ENCODE measurements around the gene NTHL1. TPM values are rescaled to one million over a fixed set of nuclear protein-coding genes. Genes with fewer than 3 reads are reported as not detected.

The NTHL1 gene
- total and polyA plus RNA-seq, 9 donors: 1.9 to 38.1 (median 23.9) TPM

GRCh38 chr16:2061023-2061422 lies 13.4 kb upstream of the NTHL1 start:
- Histone ChIP-seq H3K36me3 (no peaks in the 10 kb centered on the region), H3K4me1 (ENCODE audit: insufficient read depth) (no peaks in the 10 kb centered on the region), H3K4me3 (no peak overlapping the region), H3K27me3 (no peaks in the 10 kb centered on the region), H3K9me3 (no peaks in the 10 kb centered on the region), H3K27ac (no peak overlapping the region)
- 92 to 95% (median 94%) methylated on average over 18 of the region's 18 CpGs for WGBS, 3 donors
- TF ChIP-seq EP300 (IDR thresholded peaks at IDR 0.05): no peak
- TF ChIP-seq POLR2A (IDR thresholded peaks at IDR 0.05): no peak
- TF ChIP-seq CTCF (IDR thresholded peaks at IDR 0.05): no peak
- DNase-seq: no peak
- intact Hi-C loops (cut with DNase I): no loop called here

DNA sequence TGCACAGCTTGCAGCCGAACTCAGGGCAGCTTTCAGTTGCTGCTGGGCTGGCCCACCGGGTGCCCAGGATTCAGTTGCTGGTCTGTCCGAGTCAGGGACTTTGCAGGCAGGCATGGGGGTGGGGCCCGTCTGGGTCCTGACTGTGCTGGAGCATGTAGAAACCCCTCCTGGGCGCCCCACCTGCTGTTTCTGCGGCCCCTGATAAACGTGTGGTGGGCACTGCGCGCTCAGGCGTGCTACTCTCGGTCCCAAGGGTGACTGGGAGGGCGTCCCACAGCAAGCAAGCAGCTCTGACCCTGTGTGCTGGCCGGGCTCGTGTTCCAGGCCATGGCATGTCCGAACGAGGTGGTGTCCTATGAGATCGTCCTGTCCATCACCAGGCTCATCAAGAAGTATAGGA lies 12.7 kb upstream of the NTHL1 start:
- H3K27ac ChIP-seq: no peak overlapping the region
- H3K36me3 ChIP-seq: no peaks in the 10 kb centered on the region
- no peaks in the 10 kb centered on the region for H3K27me3 ChIP-seq
- H3K9me3 ChIP-seq: no peaks in the 10 kb centered on the region
- WGBS, 3 donors: 81 to 85% (median 83%) methylated on average over 15 to 17 of the region's 17 CpGs
- H3K4me3 ChIP-seq: no peak overlapping the region
- H3K4me1 ChIP-seq (ENCODE audit: insufficient read depth): no peaks in the 10 kb centered on the region
- no peak for TF ChIP-seq EP300 (IDR thresholded peaks at IDR 0.05)
- DNase-seq: no peak
- intact Hi-C loops (cut with DNase I): no loop called here

GRCh38 chr16:2058872-2059271 lies 11.2 kb upstream of the NTHL1 start:
- no peak overlapping the region for H3K27ac ChIP-seq
- WGBS, 3 donors: 93% methylated on average over 10 of the region's 10 CpGs
- intact Hi-C loops (cut with DNase I): no loop called here
- no peaks in the 10 kb centered on the region for H3K36me3 ChIP-seq
- no peaks in the 10 kb centered on the region for H3K4me1 ChIP-seq (ENCODE audit: insufficient read depth)
- H3K4me3 ChIP-seq: no peak overlapping the region
- H3K27me3 ChIP-seq: no peaks in the 10 kb centered on the region
- DNase-seq: no peak
- H3K9me3 ChIP-seq: no peaks in the 10 kb centered on the region
- TF ChIP-seq CTCF (IDR thresholded peaks at IDR 0.05) (no peak), POLR2A (IDR thresholded peaks at IDR 0.05) (no peak), EP300 (IDR thresholded peaks at IDR 0.05) (no peak)

- Histone ChIP-seq H3K9me3 (no peaks in the 10 kb centered on the region), H3K4me1 (ENCODE audit: insufficient read depth) (no peaks in the 10 kb centered on the region), H3K4me3 (no peak overlapping the region), H3K36me3 (no peaks in the 10 kb centered on the region), H3K27ac (no peak overlapping the region), H3K27me3 (no peaks in the 10 kb centered on the region)
- DNase-seq: no peak
- WGBS, 3 donors: 78 to 85% (median 83%) methylated on average over 13 of the region's 13 CpGs
- intact Hi-C loops (cut with DNase I): no loop called here
- no peak for TF ChIP-seq POLR2A (IDR thresholded peaks at IDR 0.05)
- TF ChIP-seq EP300 (IDR thresholded peaks at IDR 0.05): no peak
- no peak for TF ChIP-seq CTCF (IDR thresholded peaks at IDR 0.05)
Measured at GRCh38 chr16:2058420-2058819, 10.8 kb upstream of the NTHL1 start.

DNA sequence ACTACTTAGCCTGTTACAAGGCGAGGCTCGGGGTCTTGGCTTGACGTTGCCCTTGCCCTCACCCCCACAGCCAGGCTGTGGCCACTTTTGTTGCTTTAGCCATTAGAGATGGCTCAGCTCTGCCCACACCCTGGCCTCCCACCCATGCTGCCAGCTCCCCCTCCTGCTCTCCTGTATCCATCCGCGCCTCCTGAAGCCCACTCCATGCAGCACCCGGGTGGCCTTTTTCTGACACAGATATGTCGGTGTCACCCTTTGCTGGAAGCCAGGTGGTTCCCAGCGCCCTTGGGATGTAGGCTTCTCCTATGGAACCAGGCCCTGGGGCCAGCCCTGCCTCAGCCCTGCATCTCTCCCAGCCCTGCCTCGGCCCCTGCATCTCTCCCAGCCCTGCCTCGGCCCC lies 9.8 kb upstream of the NTHL1 start:
- H3K27ac ChIP-seq: no peak overlapping the region
- H3K9me3 ChIP-seq: no peaks in the 10 kb centered on the region
- DNase-seq: no peak
- TF ChIP-seq POLR2A (IDR thresholded peaks at IDR 0.05) (no peak), EP300 (IDR thresholded peaks at IDR 0.05) (no peak), CTCF (IDR thresholded peaks at IDR 0.05) (no peak)
- H3K4me3 ChIP-seq: no peak overlapping the region
- H3K4me1 ChIP-seq (ENCODE audit: insufficient read depth): no peaks in the 10 kb centered on the region
- H3K36me3 ChIP-seq: no peaks in the 10 kb centered on the region
- intact Hi-C loops (cut with DNase I): no loop called here
- no peaks in the 10 kb centered on the region for H3K27me3 ChIP-seq
- 82 to 90% (median 90%) methylated on average over 8 to 10 of the region's 10 CpGs for WGBS, 3 donors

All from ovary (tissue), 9 donors.